SK-N-SH (cell line): Measurements from ENCODE around the gene VAMP7. TPM values are rescaled to one million over a fixed set of nuclear protein-coding genes. Genes with fewer than 3 reads are reported as not detected.

ENCODE experiments used
- CTCF ChIA-PET: fragments of 300-600, 350-600 bp; formaldehyde crosslinking; extraction: SDS; loops from one replicate; lab custom pipeline; 2021; lab: Yijun Ruan, JAX
- POLR2A ChIA-PET: fragments of 350-600 bp; sonication (Branson Sonifier 250); formaldehyde crosslinking; extraction: SDS; loops from one replicate; lab custom pipeline; 2020; ENCODE audit warnings: antibody characterized with exemption, inconsistent platforms; lab: Yijun Ruan, JAX
- DNase-seq: peaks from one replicate; pipeline ENCODE4 v3.0.0; 2012
- H2AFZ ChIP-seq: fragments of 200-600 bp; sonication (generic); 2 replicates; pipeline ENCODE4 v1.8.1; 2016; ENCODE audit warnings: antibody characterized with exemption, mild to moderate bottlenecking, low read depth
- H3F3A ChIP-seq: fragments of 200-600 bp; sonication (generic); replicated peaks from 2 replicates; pipeline ENCODE3; 2016; ENCODE audit warnings: antibody characterized with exemption, mild to moderate bottlenecking; ENCODE audit not compliant: insufficient read depth
- H3K27ac ChIP-seq, 2 experiments: fragments of 200-500 bp in 1 of 2; fragments of 200-600 bp in 1 of 2; sonication (Bioruptor generic) in 1 of 2; sonication (generic), shearing (Covaris generic) in 1 of 2; 2 replicates each; pipeline versions ENCODE4 v1.5.1 to v1.6.1; 2014 to 2016; ENCODE audit warnings: low read depth in 2 of 2, inconsistent platforms in 1 of 2, low read length in 1 of 2, mild to moderate bottlenecking in 1 of 2, mixed read lengths in 1 of 2
- H3K27me3 ChIP-seq: fragments of 200-600 bp; sonication (generic), shearing (Covaris generic); 2 replicates; pipeline ENCODE4 v1.6.1; 2016; ENCODE audit warnings: mixed run types; ENCODE audit not compliant: insufficient read depth
- H3K36me3 ChIP-seq, 2 experiments: fragments of 200-500 bp in 1 of 2; fragments of 200-600 bp in 1 of 2; sonication (Bioruptor generic) in 1 of 2; sonication (generic) in 1 of 2; replicated peaks in 1 of 2; 2 replicates each; pipeline versions ENCODE3 to v1.5.1; 2014 to 2016; ENCODE audit warnings: low read length in 1 of 2, mild to moderate bottlenecking in 1 of 2; ENCODE audit not compliant: insufficient read depth in 2 of 2, control insufficient read depth in 1 of 2
- H3K4me1 ChIP-seq, 2 experiments: fragments of 200-500 bp in 1 of 2; fragments of 200-600 bp in 1 of 2; sonication (Bioruptor generic) in 1 of 2; sonication (generic), shearing (Covaris generic) in 1 of 2; 2 replicates each; pipeline versions ENCODE4 v1.5.1 to v1.6.1; 2014 to 2016; ENCODE audit warnings: low read depth in 1 of 2, low read length in 1 of 2, mixed run types in 1 of 2; ENCODE audit not compliant: insufficient read depth in 2 of 2, control insufficient read depth in 1 of 2
- H3K4me2 ChIP-seq: fragments of 200-600 bp; sonication (generic), shearing (Covaris generic); 2 replicates; pipeline ENCODE4 v1.6.1; 2017; ENCODE audit warnings: mixed run types
- H3K4me3 ChIP-seq, 2 experiments: fragments of 200-500 bp in 1 of 2; fragments of 200-600 bp in 1 of 2; sonication (Bioruptor generic) in 1 of 2; sonication (generic), shearing (Covaris generic) in 1 of 2; 2 replicates each; pipeline versions ENCODE4 v1.5.1 to v1.8.1; 2014 to 2016; ENCODE audit warnings: low read depth in 2 of 2, inconsistent platforms in 1 of 2, low read length in 1 of 2, mild to moderate bottlenecking in 1 of 2, mixed read lengths in 1 of 2, moderate library complexity in 1 of 2
- H3K79me2 ChIP-seq: fragments of 200-600 bp; sonication (generic); 2 replicates; pipeline ENCODE4 v1.8.1; 2017; ENCODE audit warnings: mild to moderate bottlenecking; ENCODE audit not compliant: insufficient read depth
- H3K9ac ChIP-seq: fragments of 200-600 bp; sonication (generic); 2 replicates; pipeline ENCODE4 v1.6.1; 2017; ENCODE audit warnings: mixed run types
- H3K9me2 ChIP-seq: fragments of 200-600 bp; sonication (generic); 2 replicates; pipeline ENCODE4 v1.6.1; 2017; ENCODE audit warnings: mixed run types
- H3K9me3 ChIP-seq: fragments of 200-600 bp; sonication (generic); 2 replicates; pipeline ENCODE4 v1.6.1; 2017; ENCODE audit warnings: mixed run types, mild to moderate bottlenecking, moderate library complexity
- H4K20me1 ChIP-seq: fragments of 200-600 bp; sonication (generic); 2 replicates; pipeline ENCODE4 v1.6.1; 2017; ENCODE audit warnings: mild to moderate bottlenecking, mixed run types; ENCODE audit not compliant: insufficient read depth
- CHD2 ChIP-seq: fragments of 150-350 bp; IDR thresholded peaks from 2 replicates; pipeline ENCODE4 v1.6.1; 2018; ENCODE audit warnings: low read length; ENCODE audit not compliant: partially characterized antibody
- FOXM1 ChIP-seq: IDR thresholded peaks from 2 replicates; pipeline ENCODE4 v1.4.0; 2012; ENCODE audit warnings: low read depth, mild to moderate bottlenecking
- GATA2 ChIP-seq: sonication (generic); formaldehyde crosslinking; IDR thresholded peaks from 2 replicates; pipeline ENCODE4 v1.5.0; 2020; ENCODE audit warnings: mild to moderate bottlenecking, missing genetic modification reagents
- JUND ChIP-seq: IDR thresholded peaks from 2 replicates; pipeline ENCODE4 v1.4.0; 2012
- MEF2A ChIP-seq: IDR thresholded peaks from 2 replicates; pipeline ENCODE4 v1.4.0; 2012; ENCODE audit warnings: low read depth, borderline replicate concordance
- MXI1 ChIP-seq: IDR thresholded peaks from 2 replicates; pipeline ENCODE4 v1.6.1; 2012; ENCODE audit warnings: mild to moderate bottlenecking, low read depth, low read length, improper control_type of control experiment
- NRF1 ChIP-seq: IDR thresholded peaks from 2 replicates; pipeline ENCODE4 v1.6.1; 2012; ENCODE audit warnings: low read depth, mild to moderate bottlenecking, low read length
- POLR2AphosphoS5 ChIP-seq: IDR thresholded peaks from 2 replicates; pipeline ENCODE4 v1.6.1; 2012; ENCODE audit warnings: low read depth, low read length
- RXRA ChIP-seq: IDR thresholded peaks from 2 replicates; pipeline ENCODE4 v1.4.0; 2012; ENCODE audit warnings: low read depth, mild to moderate bottlenecking, borderline replicate concordance
- SIN3A ChIP-seq: IDR thresholded peaks from 2 replicates; pipeline ENCODE4 v1.6.1; 2012; ENCODE audit warnings: low read depth, mild to moderate bottlenecking, low read length, moderate library complexity, borderline replicate concordance
- SMC3 ChIP-seq: IDR thresholded peaks from 2 replicates; pipeline ENCODE4 v1.6.1; 2012; ENCODE audit warnings: low read depth, low read length, improper control_type of control experiment
- TCF12 ChIP-seq: IDR thresholded peaks from 2 replicates; pipeline ENCODE4 v1.4.0; 2012
- YY1 ChIP-seq: IDR thresholded peaks from 2 replicates; pipeline ENCODE4 v1.4.0; 2012; ENCODE audit warnings: low read depth, mild to moderate bottlenecking
- WGBS: methylation state at CpG from one replicate; pipeline ENCODE4 v1.1.6; 2017; ENCODE audit warnings: low lambda C conversion rate; 5-methylcytosine and 5-hydroxymethylcytosine counted together
- polyA plus RNA-seq, 3 experiments: library from polyadenylated mRNA; depleted of rRNA; stranded (reverse); fragments of >200 nt; gene quantifications; 2 replicates each; pipeline ENCODE4 v1.2.3, GENCODE V29; 2012
- TF ChIP-seq, protein P1 (sequence below): IDR thresholded peaks from 2 replicates; pipeline ENCODE4; 2012

VAMP7 gene
- polyA plus RNA-seq, 1 of the 3 experiments (the other 2 are of a cell fraction): 23.9 TPM

DNA sequence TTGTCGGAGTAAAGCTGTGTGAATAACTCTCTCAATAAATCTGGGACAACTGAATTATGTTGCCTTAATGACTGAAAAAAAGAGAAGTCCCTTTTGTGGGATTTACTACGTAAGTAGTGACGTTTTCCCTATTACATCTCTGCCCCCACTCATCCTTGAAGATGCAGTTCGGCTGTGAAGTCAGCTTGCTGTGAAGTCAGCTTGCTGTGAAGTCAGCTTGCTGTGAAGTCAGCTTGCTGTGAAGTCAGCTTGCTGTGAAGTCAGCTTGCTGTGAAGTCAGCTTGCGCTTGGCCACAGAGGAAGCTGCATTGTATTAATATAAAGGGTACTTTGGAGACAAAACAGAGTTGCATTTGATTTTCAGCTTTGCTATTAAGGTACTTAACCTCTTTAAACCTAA is 8.0 kb upstream of the VAMP7 start:
- CTCF ChIA-PET: no interaction called here
- Histone ChIP-seq H3K4me1 (peaks cover 0 to 5% of the 10 kb centered on the region in 2 experiments; a peak in 1 of 4 replicates), H3F3A (no peaks in the 10 kb centered on the region), H2AFZ (no peak overlapping the region), H3K9me3 (no peaks in the 10 kb centered on the region), H4K20me1 (no peaks in the 10 kb centered on the region), H3K9me2 (no peaks in the 10 kb centered on the region), H3K4me3 (no peak overlapping the region), H3K27me3 (peaks cover 28% of the 10 kb centered on the region), H3K4me2 (no peak overlapping the region), H3K9ac (no peak overlapping the region), H3K36me3 (no peaks in the 10 kb centered on the region), H3K79me2 (no peaks in the 10 kb centered on the region), H3K27ac (no peak overlapping the region)
- no peak for DNase-seq
- POLR2A ChIA-PET: no interaction called here
- TF ChIP-seq CHD2: no peak
- TF ChIP-seq NRF1: no peak
- TF ChIP-seq YY1: no peak
- no peak for TF ChIP-seq GATA2 (CRISPR knock-in tag)
- TF ChIP-seq JUND: no peak
- TF ChIP-seq MEF2A: no peak
- no peak for TF ChIP-seq SIN3A
- TF ChIP-seq, protein P1, sequence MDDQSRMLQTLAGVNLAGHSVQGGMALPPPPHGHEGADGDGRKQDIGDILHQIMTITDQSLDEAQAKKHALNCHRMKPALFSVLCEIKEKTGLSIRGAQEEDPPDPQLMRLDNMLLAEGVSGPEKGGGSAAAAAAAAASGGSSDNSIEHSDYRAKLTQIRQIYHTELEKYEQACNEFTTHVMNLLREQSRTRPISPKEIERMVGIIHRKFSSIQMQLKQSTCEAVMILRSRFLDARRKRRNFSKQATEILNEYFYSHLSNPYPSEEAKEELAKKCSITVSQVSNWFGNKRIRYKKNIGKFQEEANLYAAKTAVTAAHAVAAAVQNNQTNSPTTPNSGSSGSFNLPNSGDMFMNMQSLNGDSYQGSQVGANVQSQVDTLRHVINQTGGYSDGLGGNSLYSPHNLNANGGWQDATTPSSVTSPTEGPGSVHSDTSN: no peak
- no peak for TF ChIP-seq SMC3
- no peak for TF ChIP-seq RXRA
- no peak for TF ChIP-seq POLR2AphosphoS5
- no peak for TF ChIP-seq FOXM1
- TF ChIP-seq MXI1: no peak
- 44% methylated on average over 5 of the region's 5 CpGs for WGBS

DNA sequence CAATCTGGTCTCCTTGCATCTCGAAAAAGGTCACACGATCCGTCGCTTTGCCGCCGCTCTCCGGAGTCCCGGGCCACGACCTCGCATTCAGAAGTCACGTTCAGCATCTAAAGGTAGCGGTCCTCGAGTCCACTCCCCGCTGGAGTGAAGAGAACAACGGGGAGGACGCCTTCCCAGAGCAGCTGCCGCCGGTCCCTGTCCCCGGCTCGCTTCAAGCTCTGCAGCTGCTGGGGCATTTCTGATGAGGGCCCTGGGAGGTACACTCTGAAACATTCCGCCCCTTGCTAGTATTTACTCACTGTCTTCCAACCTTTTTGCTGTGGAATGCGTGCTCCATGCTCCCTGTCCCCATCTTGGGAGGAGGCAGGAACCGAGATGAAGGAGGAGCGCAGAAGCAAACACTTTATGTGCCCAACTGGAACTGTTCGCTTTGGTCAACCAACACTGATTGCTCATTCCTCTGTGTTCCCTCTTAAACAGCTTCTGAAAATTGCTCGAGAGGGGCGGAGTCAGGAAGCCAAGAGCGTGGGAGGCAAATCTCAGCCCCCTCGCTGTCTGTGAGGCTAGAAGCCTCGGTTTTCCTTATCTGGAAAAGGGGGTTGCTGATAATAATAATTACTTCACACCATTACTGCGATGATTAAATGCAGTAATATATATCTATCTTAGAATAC is 6.4 kb upstream of the VAMP7 start:
- no peaks in the 10 kb centered on the region for H4K20me1 ChIP-seq
- TF ChIP-seq NRF1 (no peak), TCF12 (no peak)
- H3F3A ChIP-seq: no peaks in the 10 kb centered on the region
- peaks cover 28% of the 10 kb centered on the region for H3K27me3 ChIP-seq
- WGBS: 17% methylated on average over 22 of the region's 31 CpGs
- H3K9me2 ChIP-seq: no peaks in the 10 kb centered on the region
- peak overlapping the region in 1 of 2 experiments; percentile 28; a peak in 3 of 4 replicates for H3K4me3 ChIP-seq
- H3K79me2 ChIP-seq: no peaks in the 10 kb centered on the region
- ChIA-PET CTCF (no interaction called here), POLR2A (no interaction called here)
- no peaks in the 10 kb centered on the region for H3K9me3 ChIP-seq
- peak; percentile 36 for DNase-seq
- H3K9ac ChIP-seq: no peak overlapping the region
- peaks cover 0 to 5% of the 10 kb centered on the region in 2 experiments; a peak in 1 of 4 replicates for H3K4me1 ChIP-seq
- no peaks in the 10 kb centered on the region for H3K36me3 ChIP-seq
- H3K4me2 ChIP-seq: peak overlapping the region; percentile 67
- no peak overlapping the region for H3K27ac ChIP-seq
- peak overlapping the region; percentile 84 for H2AFZ ChIP-seq
